ENCODE data around the gene SLC35F3.

DNA sequence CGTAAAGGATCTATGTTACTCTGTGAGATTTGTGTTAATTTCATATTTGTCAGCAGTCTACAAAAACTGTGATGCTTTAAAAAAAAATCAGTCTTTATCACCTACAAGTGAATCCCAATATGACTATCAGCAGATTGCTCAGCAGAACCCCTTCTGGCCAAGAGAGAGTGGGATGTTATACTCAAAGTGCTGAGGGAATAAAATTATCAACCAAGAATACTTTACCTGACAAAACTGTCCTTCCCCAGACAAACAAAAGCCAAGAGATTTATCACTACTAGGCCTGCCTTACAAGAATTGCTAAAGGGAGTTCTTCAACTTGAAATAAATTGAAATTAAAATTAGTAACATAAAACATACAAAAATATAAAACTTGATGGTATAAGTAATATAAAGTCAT lies 105.2 kb downstream of the SLC35F3 start:
- TF ChIP-seq POLR2A (IDR thresholded peaks at IDR 0.05): no peak
- TF ChIP-seq, protein P1, sequence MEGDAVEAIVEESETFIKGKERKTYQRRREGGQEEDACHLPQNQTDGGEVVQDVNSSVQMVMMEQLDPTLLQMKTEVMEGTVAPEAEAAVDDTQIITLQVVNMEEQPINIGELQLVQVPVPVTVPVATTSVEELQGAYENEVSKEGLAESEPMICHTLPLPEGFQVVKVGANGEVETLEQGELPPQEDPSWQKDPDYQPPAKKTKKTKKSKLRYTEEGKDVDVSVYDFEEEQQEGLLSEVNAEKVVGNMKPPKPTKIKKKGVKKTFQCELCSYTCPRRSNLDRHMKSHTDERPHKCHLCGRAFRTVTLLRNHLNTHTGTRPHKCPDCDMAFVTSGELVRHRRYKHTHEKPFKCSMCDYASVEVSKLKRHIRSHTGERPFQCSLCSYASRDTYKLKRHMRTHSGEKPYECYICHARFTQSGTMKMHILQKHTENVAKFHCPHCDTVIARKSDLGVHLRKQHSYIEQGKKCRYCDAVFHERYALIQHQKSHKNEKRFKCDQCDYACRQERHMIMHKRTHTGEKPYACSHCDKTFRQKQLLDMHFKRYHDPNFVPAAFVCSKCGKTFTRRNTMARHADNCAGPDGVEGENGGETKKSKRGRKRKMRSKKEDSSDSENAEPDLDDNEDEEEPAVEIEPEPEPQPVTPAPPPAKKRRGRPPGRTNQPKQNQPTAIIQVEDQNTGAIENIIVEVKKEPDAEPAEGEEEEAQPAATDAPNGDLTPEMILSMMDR (IDR thresholded peaks at IDR 0.05): no peak

Data from right lobe of liver (tissue), 4 donors.